ENCODE measurements around the gene GNL2.

GNL2 gene

GRCh38 chr1:37559080-37559479 is 36.7 kb downstream of the GNL2 start:
- DNase-seq (ENCODE audit: extremely low read depth, low read depth): no peak
- TF ChIP-seq CTCF (IDR thresholded peaks at IDR 0.05; ENCODE audit: low read depth, low read length, missing control alignments): no peak
- H3K4me3 ChIP-seq (replicated peaks; ENCODE audit: low read depth, low read length): no peak overlapping the region

- no peak for TF ChIP-seq CTCF (IDR thresholded peaks at IDR 0.05; ENCODE audit: low read depth, low read length, missing control alignments)
- H3K4me3 ChIP-seq (replicated peaks; ENCODE audit: low read depth, low read length): no peak overlapping the region
- DNase-seq (ENCODE audit: extremely low read depth, low read depth): no peak
These were observed 37.3 kb downstream of the GNL2 start for GRCh38 chr1:37558411-37558810.

GRCh38 chr1:37557402-37557801 is 38.3 kb downstream of the GNL2 start:
- DNase-seq (ENCODE audit: extremely low read depth, low read depth): no peak
- TF ChIP-seq CTCF (IDR thresholded peaks at IDR 0.05; ENCODE audit: low read depth, low read length, missing control alignments): no peak
- peak overlapping the region; percentile 45 for H3K4me3 ChIP-seq (replicated peaks; ENCODE audit: low read depth, low read length)

- no peak for DNase-seq (ENCODE audit: extremely low read depth, low read depth)
- peak within 1 kb of the TSS; percentile 45 for H3K4me3 ChIP-seq (replicated peaks; ENCODE audit: low read depth, low read length)
- no peak for TF ChIP-seq CTCF (IDR thresholded peaks at IDR 0.05; ENCODE audit: low read depth, low read length, missing control alignments)
These were observed 39.0 kb downstream of the GNL2 start, which contains the start of gene DNALI1 for GRCh38 chr1:37556712-37557196. TSS of gene DNALI1 (plus strand) at chr1:37556940. CDS start at chr1:37556995, 55 bp downstream.

GRCh38 chr1:37553927-37554808 is 41.6 kb downstream of the GNL2 start, which contains the start of gene SNIP1:
TSS of gene SNIP1 (minus strand) at chr1:37554293. CDS start at chr1:37554229, 64 bp downstream.
- TF ChIP-seq CTCF (IDR thresholded peaks at IDR 0.05; ENCODE audit: low read depth, low read length, missing control alignments): no peak
- H3K4me3 ChIP-seq (replicated peaks; ENCODE audit: low read depth, low read length): peak within 1 kb of the TSS; percentile 91
- DNase-seq (ENCODE audit: extremely low read depth, low read depth): peak; percentile 79

GRCh38 chr1:37553598-37553926 is 42.2 kb downstream of the GNL2 start:
- H3K4me3 ChIP-seq (replicated peaks; ENCODE audit: low read depth, low read length): peak overlapping the region; percentile 91
- DNase-seq (ENCODE audit: extremely low read depth, low read depth): no peak
- no peak for TF ChIP-seq CTCF (IDR thresholded peaks at IDR 0.05; ENCODE audit: low read depth, low read length, missing control alignments)
